CD14-positive monocyte (primary cell): Measurements from ENCODE around the gene MYO3B. TPM values are rescaled to one million over a fixed set of nuclear protein-coding genes. Genes with fewer than 3 reads are reported as not detected.

Experiments used
- DNase-seq, 3 donors: peaks; one replicate each; pipeline ENCODE4 v3.0.0-alpha.2; 2011 to 2022
- H2AFZ ChIP-seq: 2 replicates; pipeline ENCODE4 v1.6.0; 2012; ENCODE audit warnings: mild to moderate bottlenecking, low read depth, low read length, inconsistent platforms; ENCODE audit not compliant: insufficient read depth, poor library complexity, severe bottlenecking
- H3K27ac ChIP-seq, 2 donors: 1 replicate in 1 of 2; 2 replicates in 1 of 2; pipeline ENCODE4 v1.5.1; 2012 to 2013; ENCODE audit warnings: low read length in 2 of 2, control low read depth in 1 of 2, inconsistent platforms in 1 of 2, low read depth in 1 of 2, mild to moderate bottlenecking in 1 of 2
- H3K27me3 ChIP-seq, 2 donors: one replicate each; pipeline versions ENCODE4 v1.6.0 to v1.6.1; 2011 to 2013; ENCODE audit warnings: low read length in 2 of 2; ENCODE audit not compliant: control insufficient read depth in 2 of 2, insufficient read depth in 2 of 2
- H3K36me3 ChIP-seq, 2 donors: replicated peaks in 1 of 2; 1 replicate in 1 of 2; 2 replicates in 1 of 2; pipeline versions ENCODE4 v1.5.1 to v1.6.1; 2012 to 2013; ENCODE audit warnings: low read length in 2 of 2, control low read depth in 1 of 2, inconsistent platforms in 1 of 2, mild to moderate bottlenecking in 1 of 2; ENCODE audit not compliant: insufficient read depth in 2 of 2, control insufficient read depth in 1 of 2
- H3K4me1 ChIP-seq, 2 donors: 1 replicate in 1 of 2; 2 replicates in 1 of 2; pipeline versions ENCODE4 v1.5.1 to v1.6.1; 2012 to 2013; ENCODE audit warnings: low read length in 2 of 2, control low read depth in 1 of 2, inconsistent platforms in 1 of 2, mild to moderate bottlenecking in 1 of 2, moderate library complexity in 1 of 2; ENCODE audit not compliant: insufficient read depth in 2 of 2, control insufficient read depth in 1 of 2
- H3K4me2 ChIP-seq: replicated peaks from 2 replicates; pipeline ENCODE3; 2012; ENCODE audit warnings: low read length, moderate library complexity, mild to moderate bottlenecking; ENCODE audit not compliant: poor library complexity, severe bottlenecking; ENCODE audit errors: extremely low read depth
- H3K4me3 ChIP-seq, 3 experiments: fragments of 200-600 bp in 1 of 3; sonication (generic) in 1 of 3; replicated peaks in 1 of 3; 1 replicate in 2 of 3; 2 replicates in 1 of 3; pipeline ENCODE4 v1.5.1; 2011 to 2013; ENCODE audit warnings: low read length in 3 of 3, mild to moderate bottlenecking in 3 of 3, control low read depth in 2 of 3, low read depth in 2 of 3, inconsistent platforms in 1 of 3, moderate library complexity in 1 of 3
- H3K79me2 ChIP-seq: 2 replicates; pipeline ENCODE4 v1.6.0; 2012; ENCODE audit warnings: mild to moderate bottlenecking, control low read depth, inconsistent platforms, low read length, moderate library complexity; ENCODE audit not compliant: insufficient read depth
- H3K9ac ChIP-seq: 2 replicates; pipeline ENCODE4 v1.6.0; 2017; ENCODE audit warnings: low read length, mild to moderate bottlenecking; ENCODE audit not compliant: insufficient read depth, poor library complexity, severe bottlenecking
- H3K9me3 ChIP-seq, 2 donors: replicated peaks in 1 of 2; 1 replicate in 1 of 2; 2 replicates in 1 of 2; pipeline versions ENCODE4 v1.5.1 to v1.6.1; 2012 to 2013; ENCODE audit warnings: low read length in 2 of 2, control low read depth in 1 of 2; ENCODE audit not compliant: control insufficient read depth in 1 of 2, insufficient read depth in 1 of 2
- H4K20me1 ChIP-seq: 2 replicates; pipeline ENCODE4 v1.6.0; 2012; ENCODE audit warnings: mild to moderate bottlenecking, low read length, control low read depth, moderate library complexity; ENCODE audit not compliant: insufficient read depth
- H3K27ac Mint-ChIP-seq, 7 donors: one replicate each; pipeline ENCODE4 v1.8.0; 2020; ENCODE audit warnings: mild to moderate bottlenecking in 7 of 7, mixed read lengths in 7 of 7, moderate library complexity in 6 of 7, inconsistent platforms in 2 of 7
- H3K27me3 Mint-ChIP-seq, 3 donors: one replicate each; pipeline ENCODE4 v1.8.0; 2021 to 2022; ENCODE audit warnings: low read depth in 3 of 3, mild to moderate bottlenecking in 3 of 3, mixed read lengths in 3 of 3, moderate library complexity in 3 of 3, inconsistent platforms in 1 of 3
- H3K36me3 Mint-ChIP-seq, 2 donors: one replicate each; pipeline ENCODE4 v1.8.0; 2020; ENCODE audit warnings: mixed read lengths in 2 of 2, inconsistent platforms in 1 of 2, mild to moderate bottlenecking in 1 of 2
- H3K4me1 Mint-ChIP-seq: one replicate; pipeline ENCODE4 v1.8.0; 2020; ENCODE audit warnings: mild to moderate bottlenecking, mixed read lengths
- H3K4me3 Mint-ChIP-seq, 2 donors: one replicate each; pipeline ENCODE4 v1.8.0; 2020; ENCODE audit warnings: mild to moderate bottlenecking in 2 of 2, mixed read lengths in 2 of 2, moderate library complexity in 1 of 2
- H3K9me3 Mint-ChIP-seq, 7 donors: one replicate each; pipeline ENCODE4 v1.8.0; 2020 to 2022; ENCODE audit warnings: mixed read lengths in 7 of 7, mild to moderate bottlenecking in 6 of 7, moderate library complexity in 6 of 7, inconsistent platforms in 2 of 7
- WGBS: methylation state at CpG from one replicate; pipeline ENCODE4 v1.1.5; 2013; ENCODE audit warnings: missing lambda C conversion rate; ENCODE audit not compliant: insufficient coverage; 5-methylcytosine and 5-hydroxymethylcytosine counted together
- intact Hi-C, 2 donors: fragments of 100-400 bp; cut with micrococcal nuclease; formaldehyde crosslinking; loops; one replicate each; pipeline versions ENCODE4 v1.15.0 to v1.15.1; 2023
- polyA plus RNA-seq, 3 donors: library from polyadenylated mRNA; depleted of rRNA in 1 of 3; unstranded in 2 of 3; stranded (reverse) in 1 of 3; fragments of 300-500 nt in 2 of 3; fragments of >200 nt in 1 of 3; fragmentation: Illumina TruSeq in 2 of 3; gene quantifications; 1 replicate in 2 of 3; 2 replicates in 1 of 3; pipeline ENCODE4 v1.2.3, GENCODE V29; 2012 to 2021
- TF ChIP-seq, protein P1 (sequence below): fragments of 200-600 bp; IDR thresholded peaks from one replicate; pipeline ENCODE4 v1.8.0; 2022; ENCODE audit warnings: antibody characterized with exemption, mild to moderate bottlenecking

Gene MYO3B
- polyA plus RNA-seq, 3 donors = not detected

DNA sequence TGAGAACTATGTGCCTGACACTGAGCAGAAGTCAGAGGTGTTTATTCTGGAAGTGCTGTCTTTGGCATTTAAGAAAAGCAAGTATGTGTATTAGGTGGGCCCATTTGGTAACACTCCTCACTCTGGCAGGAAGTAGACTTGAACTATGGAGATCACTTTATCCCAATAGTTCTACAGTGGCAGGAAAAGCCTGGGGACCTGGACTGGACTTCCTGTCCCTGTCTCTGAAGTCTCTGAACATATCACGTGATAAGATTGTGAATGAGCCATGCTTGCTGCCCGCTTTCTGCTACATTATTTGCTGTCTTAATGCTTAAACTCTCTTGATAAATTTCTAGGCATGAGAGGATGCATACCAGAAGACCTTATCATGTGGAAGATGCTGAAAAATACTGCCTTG, 203.7 kb downstream of the MYO3B start:
- Histone ChIP-seq H3K4me1 (no peaks in the 10 kb centered on the region), H4K20me1 (no peaks in the 10 kb centered on the region), H3K4me2 (no peak overlapping the region), H3K9ac (no peak overlapping the region), H3K36me3 (no peaks in the 10 kb centered on the region), H3K9me3 (no peaks in the 10 kb centered on the region), H3K4me3 (no peak overlapping the region), H2AFZ (no peak overlapping the region), H3K27me3 (peaks cover 0 to 5% of the 10 kb centered on the region in 2 donors), H3K27ac (no peak overlapping the region), H3K79me2 (no peaks in the 10 kb centered on the region)
- H3K9me3 Mint-ChIP-seq = no peaks in the 10 kb centered on the region
- no peaks in the 10 kb centered on the region for H3K36me3 Mint-ChIP-seq
- H3K27me3 Mint-ChIP-seq = peaks cover 3 to 20% (median 6%) of the 10 kb centered on the region in 3 donors
- TF ChIP-seq, protein P1, sequence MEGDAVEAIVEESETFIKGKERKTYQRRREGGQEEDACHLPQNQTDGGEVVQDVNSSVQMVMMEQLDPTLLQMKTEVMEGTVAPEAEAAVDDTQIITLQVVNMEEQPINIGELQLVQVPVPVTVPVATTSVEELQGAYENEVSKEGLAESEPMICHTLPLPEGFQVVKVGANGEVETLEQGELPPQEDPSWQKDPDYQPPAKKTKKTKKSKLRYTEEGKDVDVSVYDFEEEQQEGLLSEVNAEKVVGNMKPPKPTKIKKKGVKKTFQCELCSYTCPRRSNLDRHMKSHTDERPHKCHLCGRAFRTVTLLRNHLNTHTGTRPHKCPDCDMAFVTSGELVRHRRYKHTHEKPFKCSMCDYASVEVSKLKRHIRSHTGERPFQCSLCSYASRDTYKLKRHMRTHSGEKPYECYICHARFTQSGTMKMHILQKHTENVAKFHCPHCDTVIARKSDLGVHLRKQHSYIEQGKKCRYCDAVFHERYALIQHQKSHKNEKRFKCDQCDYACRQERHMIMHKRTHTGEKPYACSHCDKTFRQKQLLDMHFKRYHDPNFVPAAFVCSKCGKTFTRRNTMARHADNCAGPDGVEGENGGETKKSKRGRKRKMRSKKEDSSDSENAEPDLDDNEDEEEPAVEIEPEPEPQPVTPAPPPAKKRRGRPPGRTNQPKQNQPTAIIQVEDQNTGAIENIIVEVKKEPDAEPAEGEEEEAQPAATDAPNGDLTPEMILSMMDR = no peak
- H3K27ac Mint-ChIP-seq = no peak overlapping the region
- no peak for DNase-seq
- H3K4me1 Mint-ChIP-seq = no peaks in the 10 kb centered on the region
- WGBS = 84% methylated on average over 2 of the region's 2 CpGs
- H3K4me3 Mint-ChIP-seq = no peak overlapping the region
- intact Hi-C loops = no loop called here

GRCh38 chr2:170386554-170386953, 208.6 kb downstream of the MYO3B start:
- Histone ChIP-seq H3K9me3 (no peaks in the 10 kb centered on the region), H3K27me3 (peaks cover 2 to 7% of the 10 kb centered on the region in 2 donors), H2AFZ (no peak overlapping the region), H3K27ac (no peak overlapping the region), H3K4me2 (no peak overlapping the region), H3K36me3 (no peaks in the 10 kb centered on the region), H3K79me2 (no peaks in the 10 kb centered on the region), H3K9ac (no peak overlapping the region), H3K4me1 (no peaks in the 10 kb centered on the region), H4K20me1 (no peaks in the 10 kb centered on the region), H3K4me3 (no peak overlapping the region)
- 90% methylated on average over 1 of the region's 3 CpGs for WGBS
- TF ChIP-seq, protein P1 = no peak
- Mint-ChIP-seq H3K36me3 (no peaks in the 10 kb centered on the region), H3K27me3 (peaks cover 7 to 14% (median 13%) of the 10 kb centered on the region in 3 donors), H3K27ac (no peak overlapping the region), H3K4me3 (no peak overlapping the region), H3K9me3 (no peaks in the 10 kb centered on the region), H3K4me1 (no peaks in the 10 kb centered on the region)
- no peak for DNase-seq
- intact Hi-C loops = no loop called here
